Fibroblast of lung (primary cell): ENCODE measurements around the gene TRMT44. TPM values are rescaled to one million over a fixed set of nuclear protein-coding genes. Genes with fewer than 3 reads are reported as not detected.
A peak's percentile ranks its signal among the peaks of the same experiment; 100 is the strongest.

Experiments used
- DNase-seq, 2 donors: peaks; one replicate each; pipeline versions ENCODE4 v3.0.0 to v3.0.0-alpha.2; 2010; ENCODE audit warnings: low read depth in 2 of 2
- H2AFZ ChIP-seq: 2 replicates; pipeline ENCODE4 v1.5.1; 2012; ENCODE audit warnings: low read length, control low read depth, inconsistent platforms
- H3K27ac ChIP-seq: 2 replicates; pipeline ENCODE4 v1.5.1; 2011; ENCODE audit warnings: low read length, control low read depth; ENCODE audit not compliant: insufficient read depth
- H3K27me3 ChIP-seq: 2 replicates; pipeline ENCODE4 v1.5.1; 2011; ENCODE audit warnings: mild to moderate bottlenecking, low read length; ENCODE audit not compliant: control insufficient read depth, insufficient read depth
- H3K36me3 ChIP-seq: 2 replicates; pipeline ENCODE4 v1.5.1; 2011; ENCODE audit warnings: low read length; ENCODE audit not compliant: control insufficient read depth, insufficient read depth
- H3K4me1 ChIP-seq: 2 replicates; pipeline ENCODE4 v1.5.1; 2011; ENCODE audit warnings: low read length; ENCODE audit not compliant: control insufficient read depth, insufficient read depth; ENCODE audit errors: extremely low read depth
- H3K4me2 ChIP-seq: 2 replicates; pipeline ENCODE4 v1.5.1; 2011; ENCODE audit warnings: low read length, control low read depth; ENCODE audit not compliant: insufficient read depth; ENCODE audit errors: extremely low read depth
- H3K4me3 ChIP-seq, 4 experiments: fragments of 200-600 bp in 1 of 4; sonication (generic) in 1 of 4; replicated peaks in 1 of 4; 2 replicates each; pipeline ENCODE4 v1.5.1; 2011 to 2016; ENCODE audit warnings: low read length in 4 of 4, low read depth in 3 of 4, mild to moderate bottlenecking in 3 of 4, control low read depth in 2 of 4, inconsistent platforms in 1 of 4, mixed read lengths in 1 of 4; ENCODE audit not compliant: insufficient read depth in 1 of 4; ENCODE audit errors: control extremely low read depth in 1 of 4
- H3K79me2 ChIP-seq: 2 replicates; pipeline ENCODE4 v1.5.1; 2012; ENCODE audit warnings: mild to moderate bottlenecking, low read length, inconsistent platforms; ENCODE audit not compliant: control insufficient read depth, insufficient read depth
- H3K9ac ChIP-seq: 2 replicates; pipeline ENCODE4 v1.5.1; 2011; ENCODE audit warnings: mild to moderate bottlenecking, low read length, control low read depth; ENCODE audit not compliant: insufficient read depth
- H3K9me3 ChIP-seq: 2 replicates; pipeline ENCODE4 v1.5.1; 2012; ENCODE audit warnings: low read depth, low read length; ENCODE audit not compliant: control insufficient read depth, insufficient read depth
- H4K20me1 ChIP-seq: 2 replicates; pipeline ENCODE4 v1.5.1; 2011; ENCODE audit warnings: low read length; ENCODE audit not compliant: control insufficient read depth, insufficient read depth; ENCODE audit errors: extremely low read depth
- CTCF ChIP-seq, 2 donors: IDR thresholded peaks in 1 of 2; conservative IDR thresholded peaks in 1 of 2; 1 replicate in 1 of 2; 2 replicates in 1 of 2; pipeline ENCODE4 v1.5.1; 2011 to 2012; ENCODE audit warnings: low read length in 2 of 2, control low read depth in 1 of 2, inconsistent platforms in 1 of 2, low read depth in 1 of 2, mild to moderate bottlenecking in 1 of 2
- EZH2 ChIP-seq: IDR thresholded peaks from 2 replicates; pipeline ENCODE4 v1.5.1; 2012; ENCODE audit warnings: low read length, control low read depth, mild to moderate bottlenecking; ENCODE audit errors: missing control alignments
- polyA plus RNA-seq, 2 donors: library from polyadenylated mRNA; depleted of rRNA in 1 of 2; stranded (reverse) in 1 of 2; unstranded in 1 of 2; fragments of >200 nt; gene quantifications; 2 replicates each; pipeline ENCODE4 v1.2.1, GENCODE V29; 2011 to 2012; ENCODE audit warnings: missing spikeins in 1 of 2
- total RNA-seq: library from RNA; depleted of rRNA; stranded (reverse); fragments of >200 nt; gene quantifications from 2 replicates; pipeline ENCODE4 v1.2.1, GENCODE V29; 2014

TRMT44 gene
- total and polyA plus RNA-seq, 2 donors (not counting 1 experiment from before 2014, with no cell fraction given) = 6.5 to 14.0 TPM

GRCh38 chr4:8433136-8433535 lies 7.4 kb upstream of the TRMT44 start:
- H4K20me1 ChIP-seq = no peaks in the 10 kb centered on the region
- H3K36me3 ChIP-seq = no peaks in the 10 kb centered on the region
- TF ChIP-seq EZH2 (no peak), CTCF (conservative IDR thresholded peaks at IDR 0.05 in 1 of 2, IDR thresholded peaks at IDR 0.05 in 1 of 2; ENCODE audit: low read depth in 1 of 2, low read length in 2 of 2) (no peak)
- no peak overlapping the region for H3K4me2 ChIP-seq
- H3K4me1 ChIP-seq = peaks cover 6% of the 10 kb centered on the region
- no peak overlapping the region for H2AFZ ChIP-seq
- no peaks in the 10 kb centered on the region for H3K27me3 ChIP-seq
- no peaks in the 10 kb centered on the region for H3K9me3 ChIP-seq
- H3K9ac ChIP-seq = no peak overlapping the region
- no peak overlapping the region for H3K27ac ChIP-seq
- no peak overlapping the region for H3K4me3 ChIP-seq
- no peak for DNase-seq
- H3K79me2 ChIP-seq = peaks cover 2% of the 10 kb centered on the region

GRCh38 chr4:8434251-8435073 lies 6.1 kb upstream of the TRMT44 start:
- Histone ChIP-seq H3K4me2 (no peak overlapping the region), H3K36me3 (no peaks in the 10 kb centered on the region), H3K9me3 (no peaks in the 10 kb centered on the region), H3K4me1 (peaks cover 5% of the 10 kb centered on the region), H3K27ac (no peak overlapping the region), H3K79me2 (peaks cover 10% of the 10 kb centered on the region), H3K9ac (no peak overlapping the region), H3K27me3 (no peaks in the 10 kb centered on the region), H3K4me3 (no peak overlapping the region), H2AFZ (no peak overlapping the region), H4K20me1 (no peaks in the 10 kb centered on the region)
- no peak for DNase-seq
- TF ChIP-seq CTCF (conservative IDR thresholded peaks at IDR 0.05 in 1 of 2, IDR thresholded peaks at IDR 0.05 in 1 of 2; ENCODE audit: low read depth in 1 of 2, low read length in 2 of 2) (no peak), EZH2 (no peak)

DNA sequence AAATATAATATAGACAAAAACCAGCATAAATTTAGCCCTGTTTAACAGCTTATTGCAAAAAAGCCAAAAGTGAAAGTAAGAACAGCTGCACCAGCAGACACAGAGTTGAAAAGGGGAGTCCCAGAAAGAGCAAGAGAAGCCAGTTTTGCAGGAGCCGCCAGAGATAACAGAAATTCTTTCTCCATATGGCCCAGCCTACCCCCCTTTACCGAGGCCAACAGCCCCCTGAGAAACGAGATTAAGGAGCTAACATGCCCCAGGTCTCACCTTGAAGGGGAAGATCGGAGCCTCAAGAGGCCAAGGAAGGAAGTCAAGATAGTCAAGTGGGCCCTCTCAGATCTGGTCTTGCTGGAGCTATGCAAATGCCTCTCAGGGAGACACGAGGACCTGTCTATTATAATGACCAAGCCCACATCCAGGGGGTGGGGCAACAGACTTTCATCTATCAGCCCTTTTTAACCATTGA lies 4.9 kb upstream of the TRMT44 start:
- no peak overlapping the region for H2AFZ ChIP-seq
- H3K27me3 ChIP-seq = no peaks in the 10 kb centered on the region
- no peak for TF ChIP-seq CTCF (conservative IDR thresholded peaks at IDR 0.05 in 1 of 2, IDR thresholded peaks at IDR 0.05 in 1 of 2; ENCODE audit: low read depth in 1 of 2, low read length in 2 of 2)
- no peak for TF ChIP-seq EZH2
- H3K9ac ChIP-seq = no peak overlapping the region
- H3K4me2 ChIP-seq = peak overlapping the region; percentile 89
- no peaks in the 10 kb centered on the region for H3K9me3 ChIP-seq
- H4K20me1 ChIP-seq = no peaks in the 10 kb centered on the region
- DNase-seq = peak in 1 of 2 donors; percentile 20
- peak overlapping the region; percentile 32 to 53 (median 48) for H3K4me3 ChIP-seq
- peaks cover 5% of the 10 kb centered on the region for H3K4me1 ChIP-seq
- no peaks in the 10 kb centered on the region for H3K36me3 ChIP-seq
- H3K79me2 ChIP-seq = peaks cover 13% of the 10 kb centered on the region
- peak overlapping the region; percentile 20 for H3K27ac ChIP-seq
